Mononuclear cell (primary cell): ENCODE results near the gene AHCYL2. TPM values are rescaled to one million over a fixed set of nuclear protein-coding genes. Genes with fewer than 3 reads are reported as not detected.
"Not testable (repeated sequence)": the region's sequence is repeated elsewhere in the genome, so short reads cannot be mapped to it uniquely, and the experiment has no call there.

ENCODE experiments used
- H3K27me3 ChIP-seq: 2 replicates; pipeline ENCODE4 v1.6.0; 2011; ENCODE audit warnings: low read length, control low read depth; ENCODE audit not compliant: insufficient read depth
- H3K4me1 ChIP-seq: 2 replicates; pipeline ENCODE4 v1.5.1; 2011; ENCODE audit warnings: mild to moderate bottlenecking, low read length, control low read depth; ENCODE audit not compliant: insufficient read depth
- H3K4me3 ChIP-seq: 2 replicates; pipeline ENCODE4 v1.5.1; 2011; ENCODE audit warnings: mild to moderate bottlenecking, low read length, moderate library complexity
- H3K9me3 ChIP-seq: 2 replicates; pipeline ENCODE4 v1.5.1; 2011; ENCODE audit warnings: low read depth, mild to moderate bottlenecking, control low read depth, low read length
- total RNA-seq: library from RNA; depleted of rRNA; stranded (reverse); fragments of >200 nt; gene quantifications from one replicate; pipeline ENCODE4 v1.2.3, GENCODE V29; 2012

AHCYL2 gene
- total RNA-seq, 1 donor = 6.5 TPM

GRCh38 chr7:129252128-129252527, 27.3 kb downstream of the AHCYL2 start:
- Histone ChIP-seq H3K9me3 (no peaks in the 10 kb centered on the region), H3K4me3 (no peak overlapping the region), H3K27me3 (no peaks in the 10 kb centered on the region), H3K4me1 (peaks cover 4% of the 10 kb centered on the region)

DNA sequence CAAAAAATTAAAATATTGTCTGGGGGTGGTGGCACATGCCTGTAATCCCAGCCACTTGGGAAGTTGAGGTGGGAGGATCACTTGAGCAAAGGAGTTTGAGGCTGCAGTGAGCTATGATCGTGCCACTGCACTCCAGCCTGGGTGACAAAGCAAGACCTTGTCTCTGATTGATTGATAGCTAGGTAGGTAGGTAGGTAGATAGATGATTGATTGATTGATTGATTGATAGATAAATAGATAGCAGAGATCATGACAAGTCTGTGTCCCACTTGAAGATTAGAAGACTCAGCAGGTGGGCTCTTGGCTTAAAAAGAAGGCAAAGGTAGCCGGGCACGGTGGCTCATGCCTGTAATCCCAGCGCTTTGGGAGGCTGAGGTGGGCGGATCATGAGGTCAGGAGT, 27.8 kb downstream of the AHCYL2 start:
- H3K27me3 ChIP-seq, H3K4me1 ChIP-seq: not testable (repeated sequence)

DNA sequence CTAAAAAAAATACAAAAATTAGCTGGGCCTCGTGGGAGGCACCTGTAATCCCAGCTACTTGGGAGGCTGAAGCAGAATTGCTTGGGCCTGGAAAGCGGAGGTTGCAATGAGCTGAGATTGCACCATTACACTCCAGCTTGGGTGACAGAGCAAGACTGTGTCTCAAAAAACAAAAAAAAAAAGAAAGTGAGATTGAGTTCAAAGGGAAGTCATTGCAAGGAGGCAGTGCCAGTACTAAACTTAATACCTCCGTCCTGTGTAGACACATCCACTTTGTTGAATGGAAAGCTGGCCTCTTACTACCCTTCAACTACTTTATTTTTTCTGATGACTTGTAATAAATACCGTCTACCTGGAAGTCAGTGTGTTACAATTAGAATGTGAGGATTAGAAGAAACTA, 31.0 kb downstream of the AHCYL2 start:
- no peak overlapping the region for H3K4me3 ChIP-seq
- no peaks in the 10 kb centered on the region for H3K9me3 ChIP-seq
- H3K4me1 ChIP-seq = peaks cover 13% of the 10 kb centered on the region
- H3K27me3 ChIP-seq = no peaks in the 10 kb centered on the region

More for the DNA sequence above, 27.8 kb downstream of the AHCYL2 start:
- not testable (repeated sequence) for H3K9me3 ChIP-seq, H3K4me3 ChIP-seq

- Histone ChIP-seq H3K9me3 (no peaks in the 10 kb centered on the region), H3K4me1 (peaks cover 13% of the 10 kb centered on the region), H3K27me3 (no peaks in the 10 kb centered on the region), H3K4me3 (no peak overlapping the region)
Measured at GRCh38 chr7:129256221-129256620, 31.4 kb downstream of the AHCYL2 start.

GRCh38 chr7:129257168-129257567, 32.3 kb downstream of the AHCYL2 start:
- no peaks in the 10 kb centered on the region for H3K9me3 ChIP-seq
- no peaks in the 10 kb centered on the region for H3K27me3 ChIP-seq
- H3K4me1 ChIP-seq = peaks cover 13% of the 10 kb centered on the region
- no peak overlapping the region for H3K4me3 ChIP-seq

DNA sequence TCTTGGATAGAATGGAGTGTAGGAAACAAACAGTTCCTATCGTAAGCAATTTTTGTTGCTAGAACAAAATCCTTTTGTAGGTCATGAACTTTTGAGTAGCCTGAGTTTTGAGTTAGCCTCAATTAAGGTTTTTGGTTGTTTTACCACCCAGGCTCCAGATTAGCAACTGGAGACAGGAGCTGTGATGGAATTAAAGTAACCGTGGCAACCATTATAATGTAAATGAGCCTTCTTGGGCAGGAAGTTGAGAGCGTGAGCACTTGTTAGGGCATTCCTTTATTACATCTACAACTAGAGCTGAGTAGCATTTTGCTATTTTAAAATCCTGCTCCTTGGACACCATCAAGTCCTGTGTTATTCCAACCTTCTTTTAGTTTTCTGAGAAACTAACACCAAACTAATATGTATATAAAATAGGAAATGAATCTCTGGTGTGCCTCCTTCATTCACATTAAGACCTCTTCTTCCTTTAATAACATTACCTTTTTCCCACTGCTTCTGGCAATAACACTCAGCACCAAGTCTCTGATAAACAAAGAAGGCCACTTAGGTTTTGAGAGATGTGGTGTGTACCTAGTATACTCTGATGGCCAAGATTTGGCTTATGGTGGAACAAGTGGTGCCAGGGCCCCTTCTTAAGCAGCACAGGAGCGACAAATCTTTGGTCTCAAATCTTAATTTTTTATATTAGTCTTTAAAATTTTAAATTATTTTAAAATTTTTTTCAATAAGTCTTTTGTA, 34.0 kb downstream of the AHCYL2 start:
- Histone ChIP-seq H3K27me3 (no peaks in the 10 kb centered on the region), H3K4me1 (peaks cover 20% of the 10 kb centered on the region), H3K9me3 (no peaks in the 10 kb centered on the region), H3K4me3 (no peak overlapping the region)

DNA sequence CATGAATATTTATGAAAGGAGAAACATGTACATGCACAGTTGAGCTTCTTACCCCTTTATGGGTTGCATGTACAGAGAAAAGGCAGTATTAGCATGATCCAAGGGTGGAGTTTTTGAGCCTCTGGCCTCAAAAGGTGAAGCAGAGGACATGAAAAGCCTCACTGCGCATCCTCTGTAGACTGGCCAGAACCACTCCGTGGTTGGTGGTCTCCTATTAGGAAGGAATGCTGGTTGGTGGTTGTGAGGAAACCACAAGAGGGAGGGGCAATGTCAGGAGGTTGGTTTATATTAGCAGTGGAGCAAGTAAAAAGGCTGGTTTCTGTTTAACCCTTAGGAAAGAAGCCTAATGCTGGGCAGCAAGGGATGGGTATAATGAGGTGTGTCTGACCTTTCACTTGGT, 37.5 kb downstream of the AHCYL2 start:
- Histone ChIP-seq H3K9me3 (no peaks in the 10 kb centered on the region), H3K27me3 (no peaks in the 10 kb centered on the region), H3K4me1 (peaks cover 14% of the 10 kb centered on the region), H3K4me3 (no peak overlapping the region)

GRCh38 chr7:129263168-129263567, 38.3 kb downstream of the AHCYL2 start:
- Histone ChIP-seq H3K9me3 (no peaks in the 10 kb centered on the region), H3K4me1 (peaks cover 13% of the 10 kb centered on the region)

GRCh38 chr7:129264534-129264933, 39.7 kb downstream of the AHCYL2 start:
- no peak overlapping the region for H3K4me3 ChIP-seq
- no peaks in the 10 kb centered on the region for H3K27me3 ChIP-seq
- no peaks in the 10 kb centered on the region for H3K9me3 ChIP-seq
- peaks cover 12% of the 10 kb centered on the region for H3K4me1 ChIP-seq

More at GRCh38 chr7:129263168-129263567, 38.3 kb downstream of the AHCYL2 start:
- H3K27me3 ChIP-seq = no peaks in the 10 kb centered on the region
- no peak overlapping the region for H3K4me3 ChIP-seq

DNA sequence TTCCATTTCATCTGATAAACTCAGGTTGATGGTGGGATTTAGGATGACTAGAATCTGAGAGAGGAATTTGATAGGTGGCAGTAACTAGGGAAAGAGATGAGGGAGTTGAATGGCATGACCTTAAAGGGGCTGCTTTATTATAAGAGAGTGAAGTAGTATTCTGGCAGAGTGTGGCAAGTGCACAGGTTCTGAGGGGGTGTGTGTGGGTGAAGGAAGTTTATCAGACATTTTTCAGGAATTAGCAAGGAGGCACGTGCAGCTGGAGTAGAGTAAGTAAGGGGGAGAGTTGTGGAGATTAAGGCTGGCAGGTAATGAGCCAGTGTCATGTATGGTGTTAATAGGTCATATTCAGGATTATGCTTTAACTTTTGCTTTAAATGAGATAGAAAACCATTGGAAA, 40.5 kb downstream of the AHCYL2 start:
- peaks cover 11% of the 10 kb centered on the region for H3K4me1 ChIP-seq
- H3K27me3 ChIP-seq = no peaks in the 10 kb centered on the region
- no peaks in the 10 kb centered on the region for H3K9me3 ChIP-seq
- no peak overlapping the region for H3K4me3 ChIP-seq

- no peaks in the 10 kb centered on the region for H3K27me3 ChIP-seq
- no peak overlapping the region for H3K4me3 ChIP-seq
- H3K4me1 ChIP-seq = peaks cover 19% of the 10 kb centered on the region
- no peaks in the 10 kb centered on the region for H3K9me3 ChIP-seq
Measured at GRCh38 chr7:129266181-129266580, 41.4 kb downstream of the AHCYL2 start.

DNA sequence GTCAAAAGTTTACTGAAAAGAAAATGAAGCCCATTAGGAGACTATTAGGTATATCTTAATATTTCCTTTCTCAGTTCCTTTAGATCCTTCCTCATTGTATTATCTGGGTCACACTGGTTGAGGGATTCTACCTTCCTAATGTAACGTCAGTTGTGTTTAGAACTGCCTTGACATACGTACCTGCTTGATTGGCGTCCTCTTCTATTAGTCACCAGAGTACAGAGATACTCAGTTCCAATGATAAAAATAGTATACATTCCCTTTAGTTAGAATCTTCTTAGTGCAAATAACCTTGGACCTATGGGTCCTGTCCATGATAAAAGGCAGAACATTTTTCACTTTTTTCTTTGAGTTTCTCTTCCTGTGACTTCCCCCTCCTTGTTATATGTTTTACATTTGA, 45.2 kb downstream of the AHCYL2 start:
- Histone ChIP-seq H3K9me3 (no peaks in the 10 kb centered on the region), H3K4me3 (no peak overlapping the region), H3K4me1 (peaks cover 13% of the 10 kb centered on the region), H3K27me3 (no peaks in the 10 kb centered on the region)

GRCh38 chr7:129271500-129272355, 46.9 kb downstream of the AHCYL2 start:
- Histone ChIP-seq H3K9me3 (no peaks in the 10 kb centered on the region), H3K4me1 (peaks cover 13% of the 10 kb centered on the region), H3K27me3 (no peaks in the 10 kb centered on the region), H3K4me3 (no peak overlapping the region)

- H3K27me3 ChIP-seq = no peaks in the 10 kb centered on the region
- no peak overlapping the region for H3K4me3 ChIP-seq
- no peaks in the 10 kb centered on the region for H3K9me3 ChIP-seq
- H3K4me1 ChIP-seq = peaks cover 13% of the 10 kb centered on the region
Measured at GRCh38 chr7:129273936-129274335, 49.1 kb downstream of the AHCYL2 start.

DNA sequence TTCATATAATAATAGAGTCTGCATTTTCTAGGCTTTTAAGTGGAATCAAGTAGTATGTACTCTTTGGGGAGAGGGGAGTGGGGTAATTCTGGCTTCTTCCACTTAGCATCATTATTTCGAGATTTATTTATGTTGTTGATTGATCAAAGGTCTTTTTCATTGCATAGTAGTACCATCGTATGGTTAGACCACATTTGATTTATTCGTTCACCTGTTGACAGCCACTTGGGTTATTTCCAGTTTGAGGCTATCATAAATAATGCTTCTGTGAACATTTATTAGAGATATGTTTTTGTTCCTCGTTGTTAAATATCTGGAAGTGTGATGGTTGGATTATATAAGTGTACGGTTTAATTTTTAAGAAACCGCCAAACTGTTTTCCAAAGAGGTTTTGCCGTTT, 52.8 kb downstream of the AHCYL2 start:
- Histone ChIP-seq H3K9me3 (no peaks in the 10 kb centered on the region), H3K4me1 (no peaks in the 10 kb centered on the region), H3K27me3 (no peaks in the 10 kb centered on the region), H3K4me3 (no peak overlapping the region)
